GM12878 (cell line): Measurements from ENCODE around the gene EEF1AKMT3. TPM values are rescaled to one million over a fixed set of nuclear protein-coding genes. Genes with fewer than 3 reads are reported as not detected.

ENCODE experiments used
- BHLHE40 ChIP-seq, 2 experiments: fragments of 450-650 bp in 1 of 2; IDR thresholded peaks; 2 replicates each; pipeline ENCODE4 v1.6.1; 2011 to 2017; ENCODE audit warnings: low read depth in 2 of 2, borderline replicate concordance in 1 of 2, improper control_type of control experiment in 1 of 2, low read length in 1 of 2, mild to moderate bottlenecking in 1 of 2
- ZBTB4 ChIP-seq: fragments of 450-650 bp; formaldehyde crosslinking; IDR thresholded peaks from 2 replicates; pipeline ENCODE4 v1.4.0; 2022; ENCODE audit warnings: mild to moderate bottlenecking, moderate library complexity
- ZNF274 ChIP-seq: IDR thresholded peaks from one replicate; pipeline ENCODE4 v1.8.0; 2011; ENCODE audit not compliant: insufficient read length, insufficient read depth
- ZNF592 ChIP-seq: fragments of 450-650 bp; IDR thresholded peaks from 2 replicates; pipeline ENCODE4 v1.6.1; 2017; ENCODE audit warnings: mild to moderate bottlenecking, moderate library complexity
- polyA plus RNA-seq, 11 experiments: library from polyadenylated mRNA; depleted of rRNA in 4 of 11; unstranded in 6 of 11; stranded (reverse) in 5 of 11; fragments of >200 nt; fragmentation: Nextera tagmentation in 4 of 11; fragmentation: Illumina TruSeq in 1 of 11; extraction: Ambion mirVana in 4 of 11; extraction: Trizol in 1 of 11; gene quantifications; 1 replicate in 1 of 11; 2 replicates in 10 of 11; pipeline versions ENCODE4 v1.2.1 to v1.2.3, GENCODE V29; 2011 to 2016; ENCODE audit warnings: inconsistent platforms in 2 of 11, missing spikeins in 2 of 11, low read depth in 1 of 11
- total RNA-seq, 4 experiments: library from RNA; depleted of rRNA in 3 of 4; stranded (reverse); fragments of >200 nt in 3 of 4; fragmentation: Illumina TruSeq in 1 of 4; extraction: Trizol in 1 of 4; gene quantifications; 2 replicates each; pipeline versions ENCODE4 v1.2.1 to v1.2.3, GENCODE V29; 2013 to 2021

The EEF1AKMT3 gene
- total and polyA plus RNA-seq, 10 of the 15 experiments (the other 5 are each of a cell fraction or from before 2014, with no cell fraction given): 1.2 to 8.2 (median 3.5) TPM

GRCh38 chr12:57770734-57771133 is 1.7 kb upstream of the EEF1AKMT3 start (continued):
- TF ChIP-seq ZNF592: no peak
- TF ChIP-seq ZBTB4 (CRISPR knock-in tag): no peak
- no peak for TF ChIP-seq BHLHE40 (IDR thresholded peaks at IDR 0.05; ENCODE audit: borderline replicate concordance in 1 of 2, low read depth in 2 of 2, low read length in 1 of 2)
- no peak for TF ChIP-seq ZNF274
